Sigmoid colon (tissue), 4 donors: ENCODE measurements around the gene CRYBA1.

Experiments used
- CTCF ChIP-seq, 4 experiments: fragments of 450-650 bp in 3 of 4; fragments of 200-600 bp in 1 of 4; IDR thresholded peaks; one replicate each; pipeline ENCODE4 v1.5.1; 2016 to 2019; ENCODE audit warnings: antibody characterized with exemption in 4 of 4, mild to moderate bottlenecking in 3 of 4, moderate library complexity in 2 of 4
- POLR2AphosphoS5 ChIP-seq, 4 donors: sonication (generic); formaldehyde crosslinking; IDR thresholded peaks; one replicate each; pipeline ENCODE4 v1.6.1; 2017; ENCODE audit warnings: antibody characterized with exemption in 4 of 4

- TF ChIP-seq CTCF (IDR thresholded peaks at IDR 0.05) (no peak), POLR2AphosphoS5 (IDR thresholded peaks at IDR 0.05) (no peak)
Observed at GRCh38 chr17:29233301-29233700, 13.4 kb upstream of the CRYBA1 start.
